RPMI7951 (cell line): ENCODE results near the gene ALLC. TPM values are rescaled to one million over a fixed set of nuclear protein-coding genes. Genes with fewer than 3 reads are reported as not detected.

Experiments used
- DNase-seq: peaks from one replicate; pipeline ENCODE4 v3.0.0-alpha.2; 2012; ENCODE audit warnings: low read depth
- total RNA-seq: library from RNA; depleted of rRNA; stranded (reverse); fragments of >200 nt; shearing (Covaris generic); gene quantifications from 2 replicates; pipeline ENCODE4 v1.2.3, GENCODE V29; 2014

ALLC gene
- total RNA-seq, 1 experiment from 2014 or later = not detected

- DNase-seq = no peak
These were observed 60.7 kb downstream of the ALLC start for GRCh38 chr2:3718679-3719078.

GRCh38 chr2:3725002-3725401, 67.0 kb downstream of the ALLC start:
- DNase-seq = no peak

GRCh38 chr2:3725458-3726250, 67.7 kb downstream of the ALLC start:
- DNase-seq = no peak

- no peak for DNase-seq
These were observed 68.5 kb downstream of the ALLC start for GRCh38 chr2:3726511-3726910.

GRCh38 chr2:3727397-3728045, 69.5 kb downstream of the ALLC start:
- DNase-seq = no peak

GRCh38 chr2:3728104-3729054, 70.4 kb downstream of the ALLC start:
- peak; percentile 45 for DNase-seq

- no peak for DNase-seq
These were observed 71.1 kb downstream of the ALLC start for GRCh38 chr2:3729055-3729448.

GRCh38 chr2:3729786-3730185, 71.8 kb downstream of the ALLC start:
- DNase-seq = no peak

- DNase-seq = peak; percentile 71
These were observed 72.6 kb downstream of the ALLC start for GRCh38 chr2:3730646-3731045.

GRCh38 chr2:3731829-3732228, 73.8 kb downstream of the ALLC start:
- DNase-seq = no peak

GRCh38 chr2:3736112-3736511, 78.1 kb downstream of the ALLC start:
- DNase-seq = no peak

- no peak for DNase-seq
These were observed 79.1 kb downstream of the ALLC start for GRCh38 chr2:3737128-3737527.

GRCh38 chr2:3738454-3738853, 80.5 kb downstream of the ALLC start:
- DNase-seq = peak; percentile 34

GRCh38 chr2:3739313-3739712, 81.3 kb downstream of the ALLC start:
- DNase-seq = no peak

GRCh38 chr2:3741396-3741795, 83.4 kb downstream of the ALLC start:
- no peak for DNase-seq

- no peak for DNase-seq
These were observed 84.0 kb downstream of the ALLC start for GRCh38 chr2:3741867-3742602.

- DNase-seq = no peak
These were observed 84.9 kb downstream of the ALLC start for GRCh38 chr2:3742743-3743508.

GRCh38 chr2:3743951-3744555, 86.1 kb downstream of the ALLC start:
- no peak for DNase-seq

GRCh38 chr2:3745920-3746319, 87.9 kb downstream of the ALLC start:
- no peak for DNase-seq

- no peak for DNase-seq
These were observed 89.1 kb downstream of the ALLC start for GRCh38 chr2:3747032-3747654.
